Right kidney (tissue), 1 donor: ENCODE data around the gene EPN1.

Experiments used
- DNase-seq: peaks from one replicate; pipeline ENCODE4 v3.0.0-alpha.2; 2016

EPN1 gene

DNA sequence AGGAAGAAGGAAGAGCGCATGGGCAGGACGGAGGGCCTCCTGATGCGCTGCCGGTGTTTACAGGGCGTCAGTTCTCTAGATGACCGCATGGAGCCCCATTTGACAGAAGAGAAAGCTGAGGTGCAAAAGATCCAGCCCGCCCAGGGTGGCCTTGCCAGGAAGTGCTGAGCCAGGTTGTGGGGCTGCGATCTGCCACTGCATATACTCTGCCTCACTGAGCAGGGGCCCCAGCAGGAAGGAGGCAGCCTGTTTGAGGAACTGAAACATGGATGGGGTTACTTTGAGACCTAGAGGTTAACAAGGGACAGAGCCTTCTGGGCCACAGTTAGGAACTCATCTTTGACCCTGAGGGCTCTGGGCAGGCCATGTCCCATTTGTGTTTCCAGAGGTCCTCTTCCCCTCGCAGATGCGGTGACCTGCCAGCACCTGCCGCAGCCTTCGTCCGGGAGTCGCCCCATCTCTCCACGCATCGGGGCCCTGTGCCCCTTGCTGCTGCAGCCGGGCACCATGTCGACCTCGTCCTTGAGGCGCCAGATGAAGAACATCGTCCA, 3.2 kb downstream of the EPN1 start:
- DNase-seq, result no peak

DNA sequence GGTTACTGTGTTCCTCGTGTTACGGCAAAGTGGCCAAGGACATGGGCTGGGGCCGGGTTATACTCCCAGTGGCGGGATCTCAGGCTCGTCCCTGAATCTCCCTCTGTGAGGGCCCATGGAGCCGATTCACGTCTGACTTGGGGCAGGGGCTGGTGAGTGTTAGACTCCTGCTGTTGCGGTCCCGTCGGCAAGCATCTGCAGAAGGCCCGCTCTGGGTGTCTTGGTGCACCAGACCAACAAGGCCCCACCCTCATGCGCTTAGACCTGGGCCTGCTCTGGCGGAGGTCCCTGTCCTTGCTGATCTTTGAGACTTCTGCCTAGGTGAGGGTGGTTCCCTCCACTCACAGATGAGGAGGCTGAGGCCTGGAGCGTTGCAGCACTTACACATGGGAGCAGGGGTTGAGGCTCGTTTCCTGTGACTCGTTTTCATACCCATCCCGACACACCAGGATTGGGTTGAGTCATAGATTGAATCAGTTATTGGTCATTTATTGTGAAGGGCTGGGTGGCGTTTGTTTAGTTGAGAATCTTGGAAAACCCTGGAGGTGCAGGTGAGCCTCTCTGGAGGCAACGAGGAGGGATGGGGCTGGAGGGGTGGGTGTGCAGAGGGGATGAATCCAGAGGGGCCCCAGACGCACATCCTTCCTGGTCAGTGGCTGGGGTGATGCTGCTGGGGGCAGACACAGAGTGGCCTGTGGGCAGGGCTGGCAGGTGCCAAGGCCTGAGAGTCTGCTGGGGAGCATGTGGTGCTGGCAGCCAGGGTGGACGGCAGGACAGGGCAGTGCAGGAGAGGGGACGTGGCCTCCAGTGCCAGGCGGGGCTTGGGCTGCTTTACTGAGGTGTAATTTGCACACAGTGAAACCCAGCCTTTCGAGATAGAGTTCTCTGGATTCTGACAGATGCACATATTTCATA, 4.6 kb downstream of the EPN1 start:
- no peak for DNase-seq

DNA sequence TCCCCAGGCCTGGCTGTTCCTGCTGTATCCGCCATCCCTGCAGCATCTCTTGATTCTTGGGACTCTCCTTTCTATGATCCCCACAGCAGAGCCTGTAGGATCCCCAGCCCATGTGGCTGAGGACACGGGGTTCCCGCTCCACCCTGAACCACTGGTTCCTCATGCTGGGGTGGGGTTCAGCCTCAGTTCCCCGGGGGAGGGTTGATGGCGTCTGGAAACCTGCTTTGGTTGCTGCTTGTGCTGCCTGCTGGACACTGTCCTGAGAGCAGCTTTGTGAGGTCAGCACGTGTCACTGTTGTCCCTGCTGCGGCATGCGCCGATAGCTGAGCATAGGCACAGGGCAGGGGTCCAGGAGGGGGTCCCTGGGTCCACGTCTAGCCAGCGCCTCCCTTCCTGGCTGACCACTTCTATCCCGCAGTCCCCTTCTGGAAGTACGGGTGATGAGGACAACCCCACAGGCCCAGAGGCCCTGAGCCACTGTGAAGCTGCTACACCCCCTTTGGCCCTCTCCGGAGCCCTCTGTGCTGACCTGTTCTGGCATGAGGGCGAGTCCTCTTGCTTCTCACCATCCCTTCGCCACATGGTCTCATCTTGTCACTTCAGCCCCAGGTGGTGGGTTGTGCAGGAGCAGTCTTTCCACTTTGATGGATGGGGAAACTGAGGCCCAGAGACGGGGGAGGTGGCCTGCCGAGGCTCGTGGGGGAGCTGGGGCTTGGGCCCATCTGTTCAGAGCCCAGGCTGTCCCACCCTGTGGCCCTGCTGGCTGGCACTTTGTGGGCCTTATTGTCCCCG, 5.5 kb downstream of the EPN1 start:
- DNase-seq, result no peak

DNA sequence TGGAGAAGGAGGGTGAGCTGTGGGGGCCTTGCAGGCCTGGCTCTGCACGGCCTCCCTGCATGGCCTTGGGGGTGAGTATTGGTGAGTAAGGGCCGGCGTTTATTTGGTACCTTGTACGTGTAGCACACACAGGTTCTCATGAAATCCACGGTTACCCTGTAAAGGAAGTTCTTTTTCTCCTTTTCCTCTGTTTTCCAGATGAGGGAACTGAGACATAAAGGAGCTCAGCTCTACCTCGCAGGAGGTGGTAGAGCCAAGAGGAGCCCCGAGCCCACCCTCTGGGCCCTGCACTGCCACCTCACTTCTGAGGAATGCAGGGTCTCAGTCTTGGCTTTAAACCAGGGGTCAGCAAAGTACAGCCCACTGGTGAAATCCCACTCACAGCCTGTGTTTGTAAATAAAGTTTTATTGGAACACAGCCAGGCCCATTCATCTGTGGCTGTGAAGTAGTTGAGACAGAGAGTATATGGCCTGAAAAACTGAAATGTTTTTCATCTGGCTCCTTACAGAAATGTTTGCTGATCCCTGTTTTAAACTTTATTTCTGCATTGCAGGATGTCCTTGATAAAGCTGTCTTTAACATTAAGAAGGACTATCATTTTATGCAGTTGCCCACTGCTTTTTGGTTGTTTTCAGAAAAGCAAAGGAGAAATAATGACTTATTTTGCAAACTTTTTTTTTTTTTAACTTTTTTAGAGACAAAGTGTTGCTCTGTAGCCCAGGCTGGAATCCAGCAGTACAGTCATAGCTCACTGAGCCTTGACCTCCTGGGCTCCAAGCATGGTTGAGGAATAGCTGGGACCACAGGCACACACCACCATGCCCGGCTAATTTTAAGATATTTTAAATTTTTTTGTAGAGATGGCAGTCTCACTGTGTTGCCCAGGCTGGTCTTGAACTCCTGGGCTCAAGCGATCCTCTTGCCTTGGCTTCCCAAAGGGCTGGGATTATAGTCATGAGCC, 6.4 kb downstream of the EPN1 start:
- no peak for DNase-seq

DNA sequence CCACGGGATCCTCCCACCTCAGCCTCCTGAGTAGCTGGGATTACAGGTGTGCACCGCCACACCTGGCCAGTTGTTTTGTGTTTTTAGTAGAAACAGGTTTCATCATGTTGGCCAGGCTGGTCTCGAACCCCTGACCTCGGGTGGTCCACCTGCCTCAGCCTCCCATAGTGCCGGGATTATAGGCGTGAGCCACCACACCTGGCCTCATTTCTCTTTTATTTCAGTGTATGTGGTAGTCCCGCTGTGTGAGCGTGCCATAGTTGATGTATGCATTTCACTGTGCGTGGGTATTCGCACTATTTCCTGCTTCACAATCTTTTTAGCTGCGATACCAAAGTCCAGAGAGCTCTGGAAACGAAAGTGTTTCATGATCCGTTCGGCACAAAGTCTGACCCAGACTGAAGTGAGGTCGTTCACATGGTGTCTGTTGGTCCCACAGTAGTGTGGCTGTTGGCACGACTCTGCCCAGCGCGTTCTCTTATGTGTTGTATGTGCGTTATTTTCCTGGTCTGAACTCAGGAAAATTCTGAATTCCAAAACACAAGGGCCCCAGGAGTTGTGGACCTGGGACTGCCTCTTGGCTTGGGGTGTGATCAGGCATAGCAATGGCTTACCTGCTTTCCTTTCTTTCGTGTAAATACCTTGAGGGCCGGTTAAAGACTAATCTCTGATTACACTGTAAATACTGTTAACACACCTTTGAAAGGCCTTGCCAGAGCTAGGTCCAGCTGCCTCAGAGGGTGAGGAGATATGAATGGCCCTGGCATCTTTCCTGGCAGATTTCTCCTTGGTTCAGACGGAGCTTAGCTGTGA, 8.6 kb downstream of the EPN1 start:
- peak; percentile 44 for DNase-seq

DNA sequence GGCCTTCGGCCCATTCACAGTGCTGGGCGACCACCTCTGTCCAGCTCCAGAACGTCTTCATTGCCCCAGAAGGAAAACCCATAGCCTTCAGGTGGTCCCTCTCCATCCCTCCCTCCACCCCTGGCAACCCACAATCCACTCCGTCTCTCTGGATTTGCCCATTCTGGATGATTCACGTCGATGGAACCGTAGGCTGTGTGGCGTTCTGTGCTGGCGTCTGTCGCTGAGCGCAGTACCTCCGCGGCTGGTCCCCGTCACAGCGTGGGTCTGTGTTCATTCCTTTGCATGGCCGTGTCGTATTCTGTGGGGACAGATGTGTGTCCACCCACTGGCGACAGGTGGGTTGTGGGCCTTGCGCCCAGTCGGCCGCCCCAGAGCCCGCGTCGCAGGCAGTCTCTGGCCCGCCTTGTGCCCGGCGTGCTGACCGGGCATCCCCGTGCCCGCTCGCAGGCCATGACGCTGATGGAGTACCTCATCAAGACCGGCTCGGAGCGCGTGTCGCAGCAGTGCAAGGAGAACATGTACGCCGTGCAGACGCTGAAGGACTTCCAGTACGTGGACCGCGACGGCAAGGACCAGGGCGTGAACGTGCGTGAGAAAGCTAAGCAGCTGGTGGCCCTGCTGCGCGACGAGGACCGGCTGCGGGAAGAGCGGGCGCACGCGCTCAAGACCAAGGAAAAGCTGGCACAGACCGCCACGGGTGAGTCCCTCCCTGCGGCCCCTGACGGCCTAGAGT, 10.1 kb downstream of the EPN1 start:
- DNase-seq, result no peak

DNA sequence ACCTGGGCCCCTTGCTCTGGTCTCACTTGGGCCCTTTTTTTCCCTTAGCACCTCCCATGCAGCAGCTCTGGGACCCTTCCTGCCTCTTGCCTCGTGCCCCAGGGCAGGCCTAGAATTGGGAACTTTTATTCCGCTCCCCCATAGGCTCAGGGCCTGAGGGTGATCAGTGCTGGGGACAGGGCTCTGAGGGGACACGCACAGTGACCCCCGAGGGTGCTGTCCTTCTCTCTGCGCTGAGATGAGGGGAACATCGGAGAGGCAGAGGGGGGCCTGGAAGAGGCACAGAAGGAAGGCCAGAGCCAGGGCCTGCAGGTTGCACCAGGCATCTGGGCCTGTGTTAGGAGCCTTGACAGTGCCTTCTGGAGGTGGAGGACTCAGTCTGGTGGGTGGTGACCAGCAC, 10.8 kb downstream of the EPN1 start:
- DNase-seq, result no peak

DNA sequence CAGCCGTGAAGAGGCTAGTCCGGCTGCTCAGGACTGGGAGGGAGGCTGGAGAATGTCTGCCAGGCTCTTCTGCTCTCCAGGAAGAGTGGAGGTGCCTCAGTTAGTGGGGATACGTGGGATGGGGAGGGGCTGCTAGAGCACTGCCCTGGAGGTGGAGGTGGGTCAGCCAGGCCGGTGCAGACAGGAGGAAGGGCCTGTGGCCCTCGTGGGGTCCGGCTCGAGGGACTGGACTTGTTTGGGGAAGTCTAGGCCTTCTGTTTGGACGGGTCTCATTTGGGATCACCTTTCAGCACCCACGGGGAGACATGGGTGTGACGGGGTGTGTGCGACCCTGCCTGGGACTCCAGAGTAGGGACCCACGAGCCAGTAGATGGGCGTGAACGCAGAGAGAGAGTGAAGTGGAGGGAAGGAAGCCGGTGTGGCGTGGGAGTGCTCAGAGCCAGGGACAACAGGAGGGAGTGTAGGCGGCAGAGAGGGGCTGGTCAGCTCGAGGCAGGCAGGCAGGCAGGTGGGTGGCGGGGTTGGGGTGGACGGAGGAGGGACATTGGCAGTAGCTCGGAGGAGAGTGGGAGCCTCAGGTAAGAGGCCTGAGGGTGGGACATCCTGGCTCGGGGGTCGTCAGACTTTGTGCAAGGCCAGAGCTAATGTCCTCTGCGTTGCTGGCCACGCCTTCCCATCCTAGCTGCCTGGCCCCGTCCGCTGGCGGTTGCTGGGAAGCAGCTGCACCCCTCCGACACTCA, 11.5 kb downstream of the EPN1 start:
- DNase-seq, result no peak

DNA sequence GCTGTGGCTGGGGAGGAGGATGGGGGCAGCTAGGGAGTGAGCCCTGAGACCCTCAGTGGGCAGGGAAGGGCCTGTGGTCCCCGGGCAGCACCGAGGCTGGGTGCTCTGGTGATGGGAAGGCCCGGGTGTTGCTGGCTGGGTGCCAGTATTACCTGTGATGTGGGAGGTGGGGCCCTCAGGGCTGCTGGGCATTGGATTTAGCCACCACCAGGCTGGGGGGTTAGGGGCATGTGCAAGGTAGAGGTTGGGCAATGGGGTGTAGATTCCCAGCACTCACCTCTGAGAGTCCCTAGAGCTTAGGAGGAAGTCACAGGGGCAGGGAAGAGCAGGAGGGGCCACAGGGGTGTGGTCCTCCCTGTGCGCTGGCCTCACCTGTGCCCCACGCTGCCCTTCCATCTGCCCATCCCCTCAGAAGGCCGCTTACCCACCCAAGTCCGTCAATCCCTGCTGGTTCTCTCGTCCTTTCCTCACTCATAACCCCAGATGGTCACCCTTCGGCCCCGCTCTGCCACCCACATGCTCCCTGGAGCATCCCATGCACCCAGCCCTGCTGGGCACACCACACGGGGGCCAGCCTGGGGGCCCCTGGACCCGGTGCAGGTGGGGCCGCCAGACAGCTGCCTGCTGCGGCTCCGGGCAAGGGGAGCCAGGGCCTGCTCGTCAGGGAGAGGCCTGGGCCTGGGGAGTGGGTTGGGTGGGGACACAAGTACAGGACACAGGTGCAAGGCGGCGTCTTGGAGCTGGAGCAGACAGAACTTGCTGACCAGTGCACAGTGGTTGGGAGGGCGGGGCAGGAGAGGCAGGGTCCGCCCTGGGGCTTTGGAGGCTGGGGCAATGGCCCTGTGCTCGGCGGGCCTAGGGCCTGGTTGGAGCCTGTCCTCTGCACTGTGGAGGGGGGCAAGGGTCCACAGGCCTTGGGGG, 12.5 kb downstream of the EPN1 start:
- DNase-seq, result no peak

DNA sequence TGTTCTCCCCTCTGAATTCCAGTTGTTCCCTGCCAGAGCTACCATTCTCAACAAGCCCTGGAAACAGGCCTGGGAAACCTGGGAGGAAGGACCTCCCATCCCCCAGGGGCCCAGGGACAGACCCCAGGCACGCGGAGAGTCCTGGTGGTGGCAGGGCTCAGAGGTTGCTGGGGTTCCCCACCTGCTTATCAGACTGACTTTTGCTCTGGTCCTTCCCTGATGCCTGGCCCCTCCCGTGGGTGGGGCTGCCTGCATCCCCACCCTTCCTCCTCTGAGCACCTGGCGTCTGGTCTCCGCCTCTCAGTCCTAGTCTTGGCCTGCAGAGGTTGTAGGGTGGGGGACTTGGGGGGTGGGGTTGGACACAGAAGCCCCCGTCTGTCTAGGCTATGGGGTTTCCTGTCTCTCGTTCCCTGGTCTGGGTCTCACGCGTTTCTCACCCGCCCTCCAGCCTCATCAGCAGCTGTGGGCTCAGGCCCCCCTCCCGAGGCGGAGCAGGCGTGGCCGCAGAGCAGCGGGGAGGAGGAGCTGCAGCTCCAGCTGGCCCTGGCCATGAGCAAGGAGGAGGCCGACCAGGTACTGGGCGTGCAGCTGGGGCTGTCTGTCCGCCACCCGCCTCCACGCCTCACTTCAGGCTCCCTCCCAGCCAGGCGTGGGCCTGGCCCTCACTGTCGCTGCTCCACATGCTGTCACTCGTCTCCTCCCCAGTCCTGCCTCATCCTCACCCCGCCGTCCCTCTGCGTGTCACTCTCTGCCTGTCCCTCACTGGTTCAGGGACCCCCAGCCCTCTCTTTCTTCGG, 13.6 kb downstream of the EPN1 start:
- DNase-seq, result no peak

DNA sequence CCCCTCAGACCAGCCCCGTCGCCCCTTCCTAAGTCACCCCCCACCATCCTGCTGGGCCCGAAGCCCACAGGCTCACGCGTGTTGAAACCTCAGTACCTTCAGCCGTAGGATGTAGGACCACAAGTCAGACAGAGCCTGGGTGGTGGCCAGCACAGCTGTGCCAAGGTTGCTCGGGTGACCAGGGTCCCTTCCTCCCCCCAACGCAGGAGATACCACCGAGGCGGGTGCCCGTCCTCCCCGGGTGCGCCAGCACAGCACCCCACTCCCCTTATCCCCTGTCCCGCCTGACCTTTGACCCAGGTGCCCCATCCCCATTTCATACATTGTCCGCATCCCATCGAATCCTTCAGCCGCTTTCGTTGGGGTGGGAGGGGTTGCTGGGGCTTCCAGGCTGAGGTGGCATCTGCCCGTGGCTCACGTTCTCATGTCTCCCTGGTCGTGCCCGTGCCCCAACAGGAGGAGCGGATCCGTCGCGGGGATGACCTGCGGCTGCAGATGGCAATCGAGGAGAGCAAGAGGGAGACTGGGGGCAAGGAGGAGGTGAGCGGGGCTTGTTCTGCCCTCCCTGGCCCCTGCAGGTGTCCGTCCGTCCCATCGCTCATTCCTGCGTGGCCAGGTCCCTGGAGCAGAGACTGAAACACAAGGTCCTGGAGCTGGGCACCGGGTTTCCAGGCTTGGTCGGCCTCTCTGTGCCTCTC, 14.5 kb downstream of the EPN1 start:
- no peak for DNase-seq

DNA sequence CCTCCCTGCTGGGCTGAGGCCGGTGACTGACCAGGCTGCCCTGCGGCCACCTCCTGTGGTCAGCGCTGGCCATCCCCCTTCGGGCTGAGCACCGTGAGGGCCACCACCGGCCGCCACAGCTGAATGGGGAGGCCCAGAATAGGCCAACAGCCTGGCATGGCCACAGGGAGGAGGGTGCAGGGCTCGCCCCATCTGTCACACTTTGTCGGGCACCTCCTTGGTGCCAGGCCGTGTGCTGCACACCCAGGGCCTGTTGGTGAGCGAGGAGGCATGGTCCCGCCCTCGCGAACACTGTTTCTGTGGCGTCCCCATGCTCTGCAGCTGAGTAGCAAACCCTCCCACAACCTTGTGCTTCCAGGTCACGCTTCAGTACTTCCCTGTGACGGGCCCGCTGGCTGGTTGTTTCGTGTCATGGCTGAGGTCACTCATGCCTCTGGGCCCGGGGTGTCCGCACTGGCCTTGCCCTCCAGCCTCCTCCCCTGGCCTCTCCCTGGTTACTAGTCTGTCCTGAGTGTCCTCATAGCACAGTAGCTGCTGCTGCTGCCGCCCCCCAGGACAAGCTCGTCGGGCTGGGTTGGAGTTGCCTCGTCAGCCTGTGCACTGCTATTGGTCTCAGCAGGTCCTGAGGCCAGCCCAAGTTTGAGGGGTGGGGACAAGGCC, 15.2 kb downstream of the EPN1 start:
- no peak for DNase-seq

DNA sequence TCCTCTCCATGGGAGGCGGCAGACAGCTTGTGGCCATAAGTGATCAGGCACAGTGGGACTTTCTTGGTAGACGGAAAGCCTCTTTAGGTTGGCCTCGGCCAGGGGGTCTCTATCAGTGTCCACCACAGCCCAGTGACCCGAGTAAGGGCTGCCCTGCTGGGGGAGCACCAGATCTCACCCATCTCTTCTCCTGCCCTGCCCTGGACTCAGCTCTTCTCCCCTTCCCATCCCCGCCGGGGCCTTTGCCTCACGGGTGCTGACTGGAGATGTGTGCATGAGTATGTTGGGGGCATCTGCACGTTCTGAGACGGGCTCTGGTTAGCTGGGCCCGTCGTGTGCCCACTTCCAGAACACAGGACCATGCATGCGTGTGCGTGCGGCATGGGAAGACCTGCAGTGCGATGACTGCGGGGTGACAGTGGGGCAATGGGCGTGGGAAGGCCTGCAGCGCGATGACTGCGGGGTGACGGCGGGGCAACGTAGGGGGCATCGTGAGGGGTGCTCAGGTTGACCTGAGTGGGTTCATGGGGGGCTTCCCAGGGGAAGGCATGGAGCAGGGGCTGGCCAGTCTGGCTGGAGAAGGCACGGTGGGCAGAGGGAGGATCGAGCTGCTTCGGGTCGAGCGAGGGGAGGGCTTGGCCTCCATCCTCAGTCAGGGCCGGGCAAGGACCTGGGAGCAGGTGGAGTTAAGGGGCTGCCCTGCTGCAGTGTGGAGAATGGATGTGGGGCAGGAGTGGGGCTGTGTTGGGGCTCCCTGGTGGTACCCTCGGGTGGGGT, 15.9 kb downstream of the EPN1 start:
- DNase-seq, result no peak

DNA sequence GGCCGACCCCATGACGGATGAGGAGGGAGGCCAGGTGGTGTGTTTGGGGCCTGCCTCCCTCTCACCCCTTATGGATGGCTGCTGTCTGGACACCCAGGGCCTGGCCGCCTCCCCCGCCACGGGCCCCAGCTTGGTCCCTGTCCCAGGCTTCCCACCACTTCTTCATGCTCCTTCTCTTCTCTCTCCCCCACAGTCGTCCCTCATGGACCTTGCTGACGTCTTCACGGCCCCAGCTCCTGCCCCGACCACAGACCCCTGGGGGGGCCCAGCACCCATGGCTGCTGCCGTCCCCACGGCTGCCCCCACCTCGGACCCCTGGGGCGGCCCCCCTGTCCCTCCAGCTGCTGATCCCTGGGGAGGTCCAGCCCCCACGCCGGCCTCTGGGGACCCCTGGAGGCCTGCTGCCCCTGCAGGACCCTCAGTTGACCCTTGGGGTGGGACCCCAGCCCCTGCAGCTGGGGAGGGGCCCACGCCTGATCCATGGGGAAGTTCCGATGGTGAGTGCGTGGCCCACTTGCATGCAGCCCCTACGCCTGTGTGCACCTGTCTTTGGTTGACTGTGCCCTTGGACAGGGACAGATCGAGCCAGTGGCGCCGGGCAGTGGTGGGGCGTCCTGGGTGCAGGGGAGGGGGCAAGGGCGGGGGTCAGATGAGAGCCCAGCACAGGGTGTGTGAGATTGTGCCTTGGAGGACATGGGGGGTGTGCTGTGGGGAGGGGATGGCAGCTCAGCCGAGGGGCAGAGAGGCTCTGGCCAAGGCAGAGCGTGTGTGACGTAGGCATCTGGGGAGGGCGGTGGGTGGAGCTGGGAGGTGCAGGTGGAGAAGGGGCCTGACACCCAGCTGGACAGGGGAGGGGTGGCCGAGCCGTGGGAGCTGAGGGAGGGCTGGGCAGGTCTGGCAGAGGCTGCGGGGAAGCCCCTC, 16.8 kb downstream of the EPN1 start:
- no peak for DNase-seq

DNA sequence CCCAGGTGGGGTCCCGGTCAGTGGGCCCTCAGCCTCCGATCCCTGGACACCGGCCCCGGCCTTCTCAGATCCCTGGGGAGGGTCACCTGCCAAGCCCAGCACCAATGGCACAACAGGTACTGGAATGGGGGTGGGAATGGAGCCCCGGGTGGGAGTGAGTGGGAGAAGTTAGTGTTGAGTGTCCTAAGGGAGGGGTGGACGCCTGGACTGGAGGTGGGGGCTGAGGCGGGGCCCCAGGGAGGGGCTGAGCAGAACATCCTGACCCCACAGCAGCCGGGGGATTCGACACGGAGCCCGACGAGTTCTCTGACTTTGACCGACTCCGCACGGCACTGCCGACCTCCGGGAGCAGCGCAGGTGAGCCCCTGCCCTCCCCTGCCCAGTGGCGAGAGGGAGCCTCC, 17.7 kb downstream of the EPN1 start:
- no peak for DNase-seq
